Activated CD4-positive, alpha-beta T cell treated with anti-CD3 and anti-CD28 coated beads, Interleukin-2, amount 10 ng/mL, durations not matched to agents 7 days and 5 days (primary cell): ENCODE measurements around the gene ZNF76. TPM values are rescaled to one million over a fixed set of nuclear protein-coding genes. Genes with fewer than 3 reads are reported as not detected.

Experiments
- CTCF ChIA-PET: fragments of 350-600 bp; sonication (Branson Sonifier 250); formaldehyde crosslinking; loops from one replicate; lab custom pipeline; 2021; ENCODE audit warnings: antibody characterized with exemption; lab: Charles Lee
- POLR2A ChIA-PET: fragments of 350-600 bp; sonication (Branson Sonifier 250); formaldehyde crosslinking; loops from one replicate; lab custom pipeline; 2021; ENCODE audit warnings: antibody characterized with exemption; lab: Charles Lee
- DNase-seq: peaks from one replicate; pipeline ENCODE4 v3.0.0-alpha.2; 2020
- H3K27ac Mint-ChIP-seq: one replicate; pipeline ENCODE4 v1.8.0; 2021; ENCODE audit warnings: mild to moderate bottlenecking, moderate library complexity, mixed read lengths
- H3K27me3 Mint-ChIP-seq: one replicate; pipeline ENCODE4 v1.8.0; 2021; ENCODE audit warnings: mixed read lengths
- H3K36me3 Mint-ChIP-seq: one replicate; pipeline ENCODE4 v1.8.0; 2021; ENCODE audit warnings: low read depth, mixed read lengths
- H3K4me1 Mint-ChIP-seq: one replicate; pipeline ENCODE4 v1.8.0; 2021; ENCODE audit warnings: mixed read lengths
- H3K4me3 Mint-ChIP-seq: one replicate; pipeline ENCODE4 v1.8.0; 2021; ENCODE audit warnings: mild to moderate bottlenecking, moderate library complexity, mixed read lengths
- H3K9me3 Mint-ChIP-seq: one replicate; pipeline ENCODE4 v1.8.0; 2021; ENCODE audit warnings: mixed read lengths
- total RNA-seq, 2 experiments: library from RNA; stranded (reverse); gene quantifications; one replicate each; pipeline ENCODE4 v1.2.3, GENCODE V29; 2021

The ZNF76 gene
- total RNA-seq, 2 experiments from 2014 or later = 41.1 to 42.4 TPM

DNA sequence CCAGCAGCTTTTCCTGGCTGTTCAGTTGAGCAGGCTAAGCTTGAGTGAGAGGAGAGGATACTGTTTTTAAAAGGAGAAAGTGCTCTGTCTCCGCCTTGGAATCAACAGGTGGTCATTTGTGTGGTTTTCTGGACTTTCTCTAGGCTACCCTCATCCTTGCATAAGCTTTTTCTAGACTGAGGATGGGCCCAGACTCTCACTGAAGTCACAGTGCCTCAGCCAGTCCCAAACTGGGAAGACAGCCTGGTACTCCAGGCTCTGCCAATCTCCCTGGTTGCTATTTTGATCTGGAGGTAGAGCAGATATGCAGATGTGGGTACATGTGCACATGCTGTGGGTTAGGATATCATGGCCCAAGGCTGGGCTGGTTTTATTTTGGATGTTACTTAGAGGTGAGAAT lies 38.8 kb upstream of the ZNF76 start:
- no peaks in the 10 kb centered on the region for H3K36me3 Mint-ChIP-seq
- H3K4me3 Mint-ChIP-seq = no peak overlapping the region
- no peak for DNase-seq
- no peak overlapping the region for H3K27ac Mint-ChIP-seq
- H3K27me3 Mint-ChIP-seq = peaks cover 31% of the 10 kb centered on the region
- CTCF ChIA-PET = interaction anchor here (0.9 to 1.8 kb wide), 2 partner anchors 12 to 16 kb away, joined by 3 to 5 read pairs; no protein-coding TSS in a partner anchor
- no peaks in the 10 kb centered on the region for H3K4me1 Mint-ChIP-seq
- POLR2A ChIA-PET = no interaction called here
- no peaks in the 10 kb centered on the region for H3K9me3 Mint-ChIP-seq

DNA sequence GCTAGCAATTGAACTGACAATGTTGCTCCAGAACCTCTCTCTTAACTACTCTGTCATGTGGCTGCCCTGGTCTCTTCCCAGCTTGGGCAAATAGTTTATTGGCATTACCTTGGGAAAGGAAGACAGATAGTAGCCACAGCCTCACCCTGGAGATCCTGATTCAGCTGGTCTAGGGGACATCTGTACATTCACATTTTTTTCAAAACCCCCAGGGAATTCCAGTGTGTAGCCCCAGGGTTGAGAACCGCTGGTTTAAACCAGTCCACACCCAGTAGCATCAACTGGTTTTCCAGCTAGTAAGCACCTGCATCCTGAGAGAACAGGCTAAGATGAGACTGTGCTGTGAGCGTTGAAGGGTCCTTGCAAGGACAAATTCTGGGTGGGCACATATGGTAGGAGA lies 36.1 kb upstream of the ZNF76 start:
- Mint-ChIP-seq H3K27ac (no peak overlapping the region), H3K36me3 (no peaks in the 10 kb centered on the region)

GRCh38 chr6:35224720-35225119 lies 34.8 kb upstream of the ZNF76 start:
- Mint-ChIP-seq H3K36me3 (no peaks in the 10 kb centered on the region), H3K4me1 (no peaks in the 10 kb centered on the region), H3K4me3 (no peak overlapping the region), H3K27ac (no peak overlapping the region), H3K27me3 (peaks cover 7% of the 10 kb centered on the region), H3K9me3 (no peaks in the 10 kb centered on the region)
- POLR2A ChIA-PET = no interaction called here
- CTCF ChIA-PET = interaction anchor here (1.8 kb wide), 1 partner anchor 17 kb away, joined by 5 read pairs; no protein-coding TSS in a partner anchor
- no peak for DNase-seq

More for the DNA sequence above, 36.1 kb upstream of the ZNF76 start:
- Mint-ChIP-seq H3K4me3 (no peak overlapping the region), H3K9me3 (no peaks in the 10 kb centered on the region), H3K4me1 (no peaks in the 10 kb centered on the region), H3K27me3 (peaks cover 10% of the 10 kb centered on the region)
- ChIA-PET POLR2A (no interaction called here), CTCF (interaction anchor here (0.8 kb wide), 1 partner anchor 17 kb away, joined by 3 read pairs; no protein-coding TSS in a partner anchor)
- no peak for DNase-seq

- ChIA-PET CTCF (interaction anchor here (1.2 to 1.5 kb wide), 2 partner anchors 9 to 25 kb away, joined by 3 to 4 read pairs; no protein-coding TSS in a partner anchor), POLR2A (no interaction called here)
- Mint-ChIP-seq H3K4me3 (no peak overlapping the region), H3K27ac (no peak overlapping the region), H3K9me3 (no peaks in the 10 kb centered on the region), H3K27me3 (no peaks in the 10 kb centered on the region), H3K4me1 (no peaks in the 10 kb centered on the region), H3K36me3 (no peaks in the 10 kb centered on the region)
- no peak for DNase-seq
Observed at GRCh38 chr6:35228481-35228880, 31.1 kb upstream of the ZNF76 start.

DNA sequence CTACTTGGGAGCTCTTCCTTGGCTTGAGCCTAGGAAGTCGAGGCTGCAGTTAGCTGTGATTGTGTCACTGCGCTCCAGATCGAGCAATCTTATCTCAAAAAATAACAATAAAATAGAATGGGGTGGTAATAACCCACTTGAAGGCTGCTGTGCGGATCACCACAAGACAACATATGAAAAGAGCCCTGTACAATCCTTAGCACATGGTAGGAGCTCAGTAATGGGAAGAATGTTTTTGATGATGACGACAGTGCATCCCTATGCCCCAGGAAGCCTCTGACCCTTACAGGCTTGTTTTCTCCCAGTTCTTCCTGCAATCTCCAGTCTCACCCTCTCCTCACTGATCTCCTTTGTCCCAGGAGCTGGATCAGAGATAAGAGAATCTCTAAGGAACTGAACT lies 30.2 kb upstream of the ZNF76 start:
- DNase-seq = no peak
- Mint-ChIP-seq H3K4me3 (no peak overlapping the region), H3K36me3 (no peaks in the 10 kb centered on the region), H3K27me3 (no peaks in the 10 kb centered on the region), H3K27ac (no peak overlapping the region), H3K9me3 (no peaks in the 10 kb centered on the region), H3K4me1 (no peaks in the 10 kb centered on the region)
- ChIA-PET POLR2A (no interaction called here), CTCF (interaction anchor here (0.8 to 3.6 kb wide), 4 partner anchors 11 to 89 kb away, joined by 3 to 21 read pairs (median 3); partner anchors contain the start of gene ZNF76)

GRCh38 chr6:35230498-35230897 lies 29.0 kb upstream of the ZNF76 start:
- ChIA-PET POLR2A (no interaction called here), CTCF (interaction anchor here (0.9 to 3.6 kb wide), 3 partner anchors 10 to 29 kb away, joined by 3 to 21 read pairs (median 3); partner anchors contain the start of gene ZNF76)
- H3K27ac Mint-ChIP-seq = no peak overlapping the region
- no peak overlapping the region for H3K4me3 Mint-ChIP-seq
- no peaks in the 10 kb centered on the region for H3K27me3 Mint-ChIP-seq
- H3K9me3 Mint-ChIP-seq = no peaks in the 10 kb centered on the region
- no peak for DNase-seq
- no peaks in the 10 kb centered on the region for H3K4me1 Mint-ChIP-seq
- H3K36me3 Mint-ChIP-seq = peaks cover 3% of the 10 kb centered on the region

- H3K9me3 Mint-ChIP-seq = no peaks in the 10 kb centered on the region
- no peak overlapping the region for H3K4me3 Mint-ChIP-seq
- DNase-seq = no peak
- ChIA-PET CTCF (interaction anchor here (1.6 to 3.6 kb wide), 4 partner anchors 9 to 28 kb away, joined by 3 to 21 read pairs (median 4); partner anchors contain the start of gene ZNF76), POLR2A (interaction anchor here (1.1 kb wide), 1 partner anchor 15 kb away, joined by 3 read pairs; no protein-coding TSS in a partner anchor)
- peaks cover 3% of the 10 kb centered on the region for H3K36me3 Mint-ChIP-seq
- no peaks in the 10 kb centered on the region for H3K27me3 Mint-ChIP-seq
- H3K27ac Mint-ChIP-seq = no peak overlapping the region
- H3K4me1 Mint-ChIP-seq = no peaks in the 10 kb centered on the region
Observed at GRCh38 chr6:35230950-35231349, 28.6 kb upstream of the ZNF76 start.

DNA sequence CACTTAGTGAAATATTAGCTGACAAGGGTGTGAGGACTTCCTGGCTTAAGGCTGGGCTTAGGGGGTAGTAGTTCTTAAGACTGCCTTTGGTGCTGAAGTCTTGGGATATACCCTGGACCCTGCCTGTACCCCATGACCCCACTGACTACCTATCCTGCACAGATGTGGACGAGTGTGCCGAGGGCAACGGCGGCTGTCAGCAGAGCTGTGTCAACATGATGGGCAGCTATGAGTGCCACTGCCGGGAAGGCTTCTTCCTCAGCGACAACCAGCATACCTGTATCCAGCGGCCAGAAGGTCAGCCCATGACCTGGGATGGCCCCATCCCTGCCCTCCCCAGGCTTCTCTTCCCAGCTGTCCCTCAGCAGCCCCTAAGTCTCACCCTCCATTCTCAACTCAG lies 28.0 kb upstream of the ZNF76 start:
- no peak for DNase-seq
- H3K36me3 Mint-ChIP-seq = peaks cover 3% of the 10 kb centered on the region
- CTCF ChIA-PET = interaction anchor here (0.6 to 3.6 kb wide), 5 partner anchors 9 to 503 kb away, joined by 3 to 21 read pairs (median 5); no protein-coding TSS in a partner anchor
- H3K27ac Mint-ChIP-seq = no peak overlapping the region
- H3K4me1 Mint-ChIP-seq = no peaks in the 10 kb centered on the region
- H3K27me3 Mint-ChIP-seq = no peaks in the 10 kb centered on the region
- H3K4me3 Mint-ChIP-seq = no peak overlapping the region
- POLR2A ChIA-PET = interaction anchor here (1.1 kb wide), 1 partner anchor 15 kb away, joined by 3 read pairs; no protein-coding TSS in a partner anchor
- H3K9me3 Mint-ChIP-seq = no peaks in the 10 kb centered on the region

- Mint-ChIP-seq H3K27ac (no peak overlapping the region), H3K4me1 (peaks cover 6% of the 10 kb centered on the region), H3K4me3 (no peak overlapping the region), H3K27me3 (no peaks in the 10 kb centered on the region), H3K9me3 (no peaks in the 10 kb centered on the region), H3K36me3 (peaks cover 3% of the 10 kb centered on the region)
- no peak for DNase-seq
- ChIA-PET POLR2A (no interaction called here), CTCF (interaction anchor here (0.6 to 1.0 kb wide), 2 partner anchors 13 to 751 kb away, joined by 3 to 4 read pairs; no protein-coding TSS in a partner anchor)
Observed at GRCh38 chr6:35234901-35235300, 24.6 kb upstream of the ZNF76 start.

DNA sequence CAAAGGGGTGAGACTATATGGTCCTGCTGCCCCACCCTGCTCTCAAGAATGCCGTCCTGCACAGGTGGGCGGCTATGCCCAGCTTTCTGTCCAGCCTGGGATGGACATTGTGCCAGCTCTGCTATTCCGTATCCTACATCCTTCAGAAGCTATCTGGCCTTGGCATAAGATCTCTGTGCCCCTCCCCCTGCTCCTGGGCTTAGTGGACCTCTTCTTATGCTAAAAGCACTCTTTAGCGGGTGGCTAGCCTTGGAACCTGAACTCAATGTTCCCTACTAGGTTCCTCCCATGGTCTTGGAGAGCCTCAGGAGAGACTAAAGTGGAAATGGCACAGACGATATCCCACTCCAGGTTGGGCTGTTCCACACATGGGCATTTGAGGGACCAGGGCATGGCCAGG lies 23.3 kb upstream of the ZNF76 start:
- Mint-ChIP-seq H3K4me1 (peaks cover 8% of the 10 kb centered on the region), H3K4me3 (no peak overlapping the region), H3K36me3 (peaks cover 3% of the 10 kb centered on the region), H3K9me3 (no peaks in the 10 kb centered on the region), H3K27ac (no peak overlapping the region), H3K27me3 (no peaks in the 10 kb centered on the region)
- POLR2A ChIA-PET = interaction anchor here (0.6 kb wide), 1 partner anchor 782 kb away, joined by 3 read pairs; no protein-coding TSS in a partner anchor
- no peak for DNase-seq
- CTCF ChIA-PET = interaction anchor here (1.1 kb wide), 1 partner anchor 30 kb away, joined by 3 read pairs; no protein-coding TSS in a partner anchor

DNA sequence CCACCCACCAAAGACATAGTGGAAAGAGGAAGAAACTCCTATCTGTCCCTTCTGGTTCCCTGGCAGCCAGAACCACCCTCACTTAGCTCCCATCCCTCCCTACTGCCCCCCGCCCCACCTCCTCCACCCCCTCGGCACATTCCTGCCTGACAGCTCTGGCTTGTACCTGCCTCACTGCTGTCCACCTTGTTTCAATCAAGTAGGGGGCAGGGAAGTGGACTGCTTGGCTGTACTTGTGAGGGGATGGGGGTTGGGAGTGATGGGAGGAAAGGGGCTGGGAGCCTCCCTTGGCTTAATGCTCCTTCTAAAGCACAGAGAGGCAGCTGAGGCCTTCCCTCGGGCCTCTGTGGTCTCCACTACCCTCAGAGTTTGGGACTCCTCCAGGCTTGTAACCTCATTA lies 22.1 kb upstream of the ZNF76 start:
- ChIA-PET CTCF (interaction anchor here (0.8 to 1.1 kb wide), 2 partner anchors 18 to 31 kb away, joined by 3 read pairs; no protein-coding TSS in a partner anchor), POLR2A (no interaction called here)
- H3K36me3 Mint-ChIP-seq = peaks cover 3% of the 10 kb centered on the region
- no peak overlapping the region for H3K27ac Mint-ChIP-seq
- DNase-seq = no peak
- no peak overlapping the region for H3K4me3 Mint-ChIP-seq
- H3K4me1 Mint-ChIP-seq = peaks cover 8% of the 10 kb centered on the region
- H3K27me3 Mint-ChIP-seq = no peaks in the 10 kb centered on the region
- H3K9me3 Mint-ChIP-seq = no peaks in the 10 kb centered on the region

DNA sequence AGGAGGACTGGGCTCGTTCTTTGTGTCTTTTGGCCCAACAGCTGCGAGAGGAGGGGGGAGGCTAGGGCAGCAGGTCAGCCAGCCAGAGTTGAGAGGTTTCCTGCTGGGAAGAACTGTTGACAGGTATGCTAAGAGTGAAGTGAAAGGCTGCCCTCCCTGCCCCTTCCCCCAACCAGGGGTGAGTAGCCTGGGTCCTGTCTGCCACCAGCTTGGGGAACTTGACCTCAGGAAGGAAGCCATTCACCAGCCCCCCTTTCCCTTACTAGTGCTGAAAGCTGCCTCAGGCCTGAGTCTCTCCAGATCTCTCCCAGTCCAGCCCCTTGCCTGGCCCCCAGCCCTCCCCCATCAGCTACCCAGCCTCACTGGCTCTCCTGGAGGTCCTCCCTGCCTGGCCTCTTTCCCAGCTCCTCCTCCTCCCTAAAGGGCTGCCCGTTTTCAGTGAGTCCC lies 20.7 kb upstream of the ZNF76 start:
- Mint-ChIP-seq H3K9me3 (no peaks in the 10 kb centered on the region), H3K27ac (no peak overlapping the region), H3K27me3 (no peaks in the 10 kb centered on the region), H3K4me3 (no peak overlapping the region), H3K36me3 (peaks cover 3% of the 10 kb centered on the region), H3K4me1 (peaks cover 8% of the 10 kb centered on the region)
- CTCF ChIA-PET = interaction anchor here (1.0 to 3.4 kb wide), 3 partner anchors 8 to 19 kb away, joined by 3 to 21 read pairs (median 9); no protein-coding TSS in a partner anchor
- no peak for DNase-seq
- POLR2A ChIA-PET = no interaction called here

DNA sequence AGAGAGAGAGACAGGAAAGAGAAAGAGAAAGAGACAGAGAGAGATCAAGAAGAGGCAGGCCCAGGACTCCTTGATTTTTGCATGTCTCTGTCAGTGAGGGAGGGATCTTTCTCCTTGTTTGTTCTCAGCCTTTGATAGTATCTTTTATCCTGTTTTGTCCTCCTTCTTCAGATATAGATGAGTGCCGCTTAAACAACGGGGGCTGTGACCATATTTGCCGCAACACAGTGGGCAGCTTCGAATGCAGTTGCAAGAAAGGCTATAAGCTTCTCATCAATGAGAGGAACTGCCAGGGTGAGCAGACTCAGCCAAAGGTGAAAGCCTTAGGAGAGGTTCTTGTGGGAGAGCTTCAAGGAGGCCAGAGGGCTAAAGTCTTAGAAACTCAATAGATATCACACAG lies 20.0 kb upstream of the ZNF76 start:
- ChIA-PET CTCF (interaction anchor here (1.4 to 3.4 kb wide), 4 partner anchors 9 to 94 kb away, joined by 6 to 21 read pairs (median 8); no protein-coding TSS in a partner anchor), POLR2A (no interaction called here)
- peaks cover 8% of the 10 kb centered on the region for H3K4me1 Mint-ChIP-seq
- peaks cover 3% of the 10 kb centered on the region for H3K36me3 Mint-ChIP-seq
- H3K4me3 Mint-ChIP-seq = no peak overlapping the region
- no peak for DNase-seq
- H3K27me3 Mint-ChIP-seq = no peaks in the 10 kb centered on the region
- no peak overlapping the region for H3K27ac Mint-ChIP-seq
- H3K9me3 Mint-ChIP-seq = no peaks in the 10 kb centered on the region
